ENCODE measurements around the gene MUC4.
"Not testable (repeated sequence)": the region's sequence is repeated elsewhere in the genome, so short reads cannot be mapped to it uniquely, and the experiment has no call there.

- not testable (repeated sequence) for TF ChIP-seq CTCF, POLR2A, EP300, POLR2AphosphoS5 (IDR thresholded peaks at IDR 0.05)
Measured at GRCh38 chr3:195725916-195726740, 85.6 kb downstream of the MUC4 start.
